ENCODE measurements around the gene ARID5A.

ARID5A gene

DNA sequence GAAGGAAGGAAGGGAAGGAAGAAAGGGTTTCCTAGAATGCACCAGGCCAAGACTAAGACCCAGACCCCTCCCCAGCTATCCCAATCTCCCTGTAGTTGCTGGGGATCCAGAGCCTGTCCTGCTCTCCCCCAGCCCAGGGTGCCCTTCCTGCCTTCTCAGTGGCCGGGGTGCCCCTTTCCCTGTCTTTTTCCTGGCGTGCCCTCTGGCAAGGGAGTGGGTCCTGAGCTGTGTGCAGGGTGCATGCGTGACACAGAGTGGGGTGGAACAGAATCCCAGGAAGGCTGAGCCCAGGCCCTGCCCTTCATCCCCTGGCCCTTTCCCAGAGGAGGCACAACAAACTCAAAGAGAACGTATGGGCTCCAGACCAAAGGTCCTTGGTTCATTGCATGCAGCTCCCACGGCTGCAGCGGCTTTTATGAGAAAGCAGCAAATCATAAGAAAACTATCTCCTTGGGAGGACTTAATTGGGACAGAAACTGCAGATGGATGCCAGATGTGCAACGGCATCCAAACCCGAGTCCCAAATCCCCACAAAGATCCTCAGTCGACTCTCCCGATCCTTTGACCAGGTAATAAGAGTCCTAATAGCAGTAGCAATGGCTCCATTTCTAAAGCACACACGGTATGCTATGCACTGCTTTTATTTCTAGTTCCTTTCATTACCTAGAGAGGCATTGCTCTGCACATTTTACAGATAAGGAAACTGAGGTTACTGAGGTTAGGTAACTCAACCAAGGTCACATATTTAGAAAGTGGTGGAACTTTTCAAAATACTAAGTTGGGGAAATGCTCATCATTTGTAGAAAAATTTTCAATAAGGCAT is 12.7 kb upstream of the ARID5A start:
- Histone ChIP-seq H3K27ac (ENCODE audit: low read length) (no peak overlapping the region), H3K9ac (ENCODE audit: low read depth, low read length) (no peak overlapping the region), H3K4me1 (ENCODE audit: insufficient read depth, low read length) (no peaks in the 10 kb centered on the region; the same call in 1 of the 2 replicates), H3K27me3 (ENCODE audit: insufficient read depth, low read length) (peaks cover 41% of the 10 kb centered on the region), H3K4me3 (ENCODE audit: low read length) (no peak overlapping the region), H3K9me3 (ENCODE audit: insufficient read depth, low read depth, low read length) (no peaks in the 10 kb centered on the region), H3K36me3 (ENCODE audit: insufficient read depth, low read depth, low read length) (no peaks in the 10 kb centered on the region)

GRCh38 chr2:96524482-96525210 is 11.9 kb upstream of the ARID5A start:
- no peak overlapping the region for H3K4me3 ChIP-seq (ENCODE audit: low read length)
- H3K27me3 ChIP-seq (ENCODE audit: insufficient read depth, low read length) = peaks cover 48% of the 10 kb centered on the region
- no peak overlapping the region for H3K9ac ChIP-seq (ENCODE audit: low read depth, low read length)
- H3K4me1 ChIP-seq (ENCODE audit: insufficient read depth, low read length) = no peaks in the 10 kb centered on the region; the same call in 1 of the 2 replicates
- H3K9me3 ChIP-seq (ENCODE audit: insufficient read depth, low read depth, low read length) = no peaks in the 10 kb centered on the region
- H3K27ac ChIP-seq (ENCODE audit: low read length) = no peak overlapping the region
- no peaks in the 10 kb centered on the region for H3K36me3 ChIP-seq (ENCODE audit: insufficient read depth, low read depth, low read length)

DNA sequence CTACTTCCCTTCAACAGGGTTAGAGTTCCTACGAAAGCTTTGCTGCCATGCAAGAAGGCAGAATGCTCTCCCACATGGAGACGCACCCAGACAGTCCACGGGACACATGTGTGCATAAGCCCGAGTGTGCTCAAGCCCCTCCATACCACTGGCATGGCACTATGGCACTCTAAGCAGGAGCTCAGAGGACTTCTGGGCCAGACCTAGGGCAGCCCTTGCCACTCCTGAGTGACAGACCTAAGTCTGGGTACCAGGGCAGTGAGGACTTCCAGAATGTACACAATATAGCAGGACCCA is 11.4 kb upstream of the ARID5A start:
- peaks cover 53% of the 10 kb centered on the region for H3K27me3 ChIP-seq (ENCODE audit: insufficient read depth, low read length)
- no peak overlapping the region for H3K4me3 ChIP-seq (ENCODE audit: low read length)
- no peak overlapping the region for H3K9ac ChIP-seq (ENCODE audit: low read depth, low read length)
- no peaks in the 10 kb centered on the region; the same call in 1 of the 2 replicates for H3K4me1 ChIP-seq (ENCODE audit: insufficient read depth, low read length)
- no peak overlapping the region for H3K27ac ChIP-seq (ENCODE audit: low read length)
- no peaks in the 10 kb centered on the region for H3K36me3 ChIP-seq (ENCODE audit: insufficient read depth, low read depth, low read length)
- H3K9me3 ChIP-seq (ENCODE audit: insufficient read depth, low read depth, low read length) = no peaks in the 10 kb centered on the region

DNA sequence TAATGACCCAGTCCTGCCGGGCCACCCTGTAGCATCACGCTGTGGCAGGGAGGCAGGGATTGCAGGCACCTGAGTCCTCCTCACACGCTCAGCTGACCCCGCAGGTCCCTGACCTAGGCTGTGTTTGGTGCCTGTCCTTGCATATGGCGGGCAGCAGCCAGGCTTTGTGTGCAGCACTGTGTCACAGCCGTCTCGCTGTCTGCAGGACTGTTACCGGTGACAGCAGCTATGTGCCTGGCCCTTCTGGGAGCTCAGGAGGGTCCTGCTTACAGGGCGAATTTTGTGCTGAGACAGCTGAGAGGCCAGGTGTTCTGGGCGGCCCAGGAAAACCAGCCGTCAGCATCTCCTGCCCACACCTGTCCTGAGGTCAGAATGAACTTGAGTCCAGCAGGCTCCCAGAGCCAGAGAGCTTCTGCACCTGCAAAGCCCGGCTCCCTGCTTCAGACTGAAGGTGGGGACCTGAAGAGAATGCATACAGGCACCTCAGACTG is 10.4 kb upstream of the ARID5A start:
- H3K9ac ChIP-seq (ENCODE audit: low read depth, low read length) = no peak overlapping the region

DNA sequence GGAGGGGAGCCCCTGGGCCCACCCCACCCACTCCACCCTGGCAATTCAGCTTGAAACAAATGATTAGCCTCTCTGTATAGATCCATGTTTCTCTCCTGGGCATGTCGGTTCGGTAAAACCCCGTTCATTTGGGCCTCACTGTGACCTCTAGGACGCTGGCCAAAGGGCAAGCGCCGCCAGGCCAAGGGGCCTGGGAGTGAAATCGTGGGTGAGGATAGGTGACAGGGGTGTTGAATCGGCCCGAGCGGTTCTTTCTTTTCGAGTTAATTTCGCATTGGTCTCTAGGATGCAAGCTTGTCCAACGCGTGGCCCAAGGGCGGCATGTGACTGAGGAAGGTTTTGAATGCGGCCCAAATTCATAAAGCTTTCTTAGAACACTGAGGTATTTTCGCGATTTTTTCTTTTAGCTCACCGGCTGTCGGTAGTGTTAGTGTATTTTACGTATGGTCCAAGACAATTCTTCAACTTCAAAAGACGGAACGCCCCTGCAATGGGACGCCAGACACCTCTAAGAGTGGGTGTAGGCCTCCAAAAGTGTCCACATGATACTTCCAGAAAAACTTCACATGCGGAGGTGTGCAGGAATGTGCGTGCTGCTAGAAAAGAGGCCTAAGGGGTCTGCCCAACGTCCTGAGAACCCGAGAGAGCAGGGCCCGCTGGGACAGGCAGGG is 9.8 kb upstream of the ARID5A start:
- Histone ChIP-seq H3K4me1 (ENCODE audit: insufficient read depth, low read length) (peaks cover 2% of the 10 kb centered on the region; the same call in 1 of the 2 replicates), H3K4me3 (ENCODE audit: low read length) (peak overlapping the region; percentile 62; the same call in 1 of the 2 replicates), H3K9me3 (ENCODE audit: insufficient read depth, low read depth, low read length) (no peaks in the 10 kb centered on the region), H3K27ac (ENCODE audit: low read length) (no peak overlapping the region), H3K9ac (ENCODE audit: low read depth, low read length) (peak overlapping the region; percentile 29; the same call in 1 of the 2 replicates), H3K36me3 (ENCODE audit: insufficient read depth, low read depth, low read length) (no peaks in the 10 kb centered on the region), H3K27me3 (ENCODE audit: insufficient read depth, low read length) (peaks cover 69% of the 10 kb centered on the region)

More for the DNA sequence above, 10.4 kb upstream of the ARID5A start:
- Histone ChIP-seq H3K4me3 (ENCODE audit: low read length) (no peak overlapping the region), H3K4me1 (ENCODE audit: insufficient read depth, low read length) (no peaks in the 10 kb centered on the region; the same call in 1 of the 2 replicates), H3K27me3 (ENCODE audit: insufficient read depth, low read length) (peaks cover 63% of the 10 kb centered on the region), H3K36me3 (ENCODE audit: insufficient read depth, low read depth, low read length) (no peaks in the 10 kb centered on the region), H3K27ac (ENCODE audit: low read length) (no peak overlapping the region), H3K9me3 (ENCODE audit: insufficient read depth, low read depth, low read length) (no peaks in the 10 kb centered on the region)

DNA sequence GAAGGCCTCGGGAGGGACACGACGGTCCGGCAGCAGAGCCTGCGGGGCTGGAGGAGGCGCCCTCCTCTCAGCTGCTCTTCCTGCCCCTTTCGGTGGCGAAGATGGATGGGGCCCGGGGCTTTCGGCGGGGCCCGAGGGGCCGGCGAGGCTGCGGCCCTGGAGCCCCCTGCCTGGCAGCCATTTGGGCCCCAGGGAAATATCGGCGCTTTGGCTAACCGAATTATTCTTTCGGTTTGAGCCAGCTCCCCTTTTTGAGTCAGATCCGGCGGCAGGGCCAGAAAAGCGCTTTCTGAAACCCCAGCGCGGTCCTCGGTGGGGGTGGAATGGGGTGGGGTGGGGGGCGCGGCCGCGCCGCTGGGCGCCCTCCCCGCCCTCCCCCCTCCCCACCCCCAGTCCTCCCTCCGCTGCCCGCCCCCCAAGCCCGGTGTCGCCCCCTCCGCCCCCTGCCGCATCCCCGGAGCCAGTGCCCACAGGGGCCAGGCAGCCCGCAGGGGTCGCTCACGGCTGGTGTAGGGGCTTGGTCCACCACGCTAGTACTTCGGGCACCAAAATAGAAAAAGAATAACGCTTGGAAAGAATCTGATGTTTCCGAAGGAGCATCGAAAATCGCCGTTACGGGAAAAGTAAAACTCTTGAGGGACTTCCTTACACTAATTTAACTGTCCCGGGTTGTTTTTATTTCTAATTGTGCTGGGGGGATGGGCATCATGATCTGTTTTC is 9.1 kb upstream of the ARID5A start:
- Histone ChIP-seq H3K27ac (ENCODE audit: low read length) (no peak overlapping the region), H3K4me3 (ENCODE audit: low read length) (peak overlapping the region; percentile 62), H3K36me3 (ENCODE audit: insufficient read depth, low read depth, low read length) (no peaks in the 10 kb centered on the region), H3K9me3 (ENCODE audit: insufficient read depth, low read depth, low read length) (no peaks in the 10 kb centered on the region), H3K9ac (ENCODE audit: low read depth, low read length) (peak overlapping the region; percentile 29; the same call in 1 of the 2 replicates), H3K27me3 (ENCODE audit: insufficient read depth, low read length) (peaks cover 71% of the 10 kb centered on the region), H3K4me1 (ENCODE audit: insufficient read depth, low read length) (peaks cover 3% of the 10 kb centered on the region; the same call in 1 of the 2 replicates)

- no peak overlapping the region; the same call in 1 of the 2 replicates for H3K9ac ChIP-seq (ENCODE audit: low read depth, low read length)
- no peaks in the 10 kb centered on the region for H3K9me3 ChIP-seq (ENCODE audit: insufficient read depth, low read depth, low read length)
- H3K27ac ChIP-seq (ENCODE audit: low read length) = no peak overlapping the region
- no peaks in the 10 kb centered on the region for H3K36me3 ChIP-seq (ENCODE audit: insufficient read depth, low read depth, low read length)
- peaks cover 3% of the 10 kb centered on the region; the same call in 1 of the 2 replicates for H3K4me1 ChIP-seq (ENCODE audit: insufficient read depth, low read length)
- peak overlapping the region; percentile 61 for H3K4me3 ChIP-seq (ENCODE audit: low read length)
- peaks cover 71% of the 10 kb centered on the region for H3K27me3 ChIP-seq (ENCODE audit: insufficient read depth, low read length)
Measured at GRCh38 chr2:96528006-96528699, 8.4 kb upstream of the ARID5A start.

DNA sequence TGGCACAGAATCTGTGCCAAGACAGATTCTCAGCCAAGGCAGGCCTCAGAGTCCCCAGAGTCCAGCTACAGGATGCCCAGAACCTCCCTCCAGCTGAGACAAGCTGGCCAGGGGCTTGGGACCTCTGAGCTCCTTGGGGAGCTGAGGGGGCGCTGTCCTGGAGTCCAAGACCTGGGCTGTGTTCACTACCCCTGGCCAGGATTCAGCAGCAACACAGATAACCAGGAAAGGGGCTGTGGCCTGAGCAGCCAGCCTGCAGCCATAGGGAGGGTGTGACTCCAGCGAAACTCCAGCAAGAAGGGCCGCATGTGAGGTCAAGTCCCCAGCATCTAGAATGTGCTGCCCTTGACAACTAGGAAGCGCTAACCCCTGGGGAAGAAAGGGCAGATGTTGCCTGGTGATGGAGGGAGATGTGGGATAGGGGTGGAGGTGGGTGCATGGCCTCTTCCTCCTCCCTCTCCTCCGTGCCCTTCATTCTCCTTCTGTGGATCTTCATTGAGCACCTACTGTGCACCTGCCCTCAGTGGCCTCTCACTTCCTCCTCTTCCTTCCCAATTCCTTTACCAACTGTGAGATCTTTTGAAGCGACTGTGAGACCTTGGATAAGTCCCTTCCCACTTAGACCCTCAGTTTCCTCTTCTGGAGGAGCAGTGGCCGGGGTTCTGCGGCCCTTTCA is 7.7 kb upstream of the ARID5A start:
- H3K9me3 ChIP-seq (ENCODE audit: insufficient read depth, low read depth, low read length) = no peaks in the 10 kb centered on the region
- H3K27ac ChIP-seq (ENCODE audit: low read length) = no peak overlapping the region
- H3K27me3 ChIP-seq (ENCODE audit: insufficient read depth, low read length) = peaks cover 71% of the 10 kb centered on the region
- H3K9ac ChIP-seq (ENCODE audit: low read depth, low read length) = no peak overlapping the region
- peaks cover 3% of the 10 kb centered on the region; the same call in 1 of the 2 replicates for H3K4me1 ChIP-seq (ENCODE audit: insufficient read depth, low read length)
- H3K36me3 ChIP-seq (ENCODE audit: insufficient read depth, low read depth, low read length) = no peaks in the 10 kb centered on the region
- no peak overlapping the region for H3K4me3 ChIP-seq (ENCODE audit: low read length)

DNA sequence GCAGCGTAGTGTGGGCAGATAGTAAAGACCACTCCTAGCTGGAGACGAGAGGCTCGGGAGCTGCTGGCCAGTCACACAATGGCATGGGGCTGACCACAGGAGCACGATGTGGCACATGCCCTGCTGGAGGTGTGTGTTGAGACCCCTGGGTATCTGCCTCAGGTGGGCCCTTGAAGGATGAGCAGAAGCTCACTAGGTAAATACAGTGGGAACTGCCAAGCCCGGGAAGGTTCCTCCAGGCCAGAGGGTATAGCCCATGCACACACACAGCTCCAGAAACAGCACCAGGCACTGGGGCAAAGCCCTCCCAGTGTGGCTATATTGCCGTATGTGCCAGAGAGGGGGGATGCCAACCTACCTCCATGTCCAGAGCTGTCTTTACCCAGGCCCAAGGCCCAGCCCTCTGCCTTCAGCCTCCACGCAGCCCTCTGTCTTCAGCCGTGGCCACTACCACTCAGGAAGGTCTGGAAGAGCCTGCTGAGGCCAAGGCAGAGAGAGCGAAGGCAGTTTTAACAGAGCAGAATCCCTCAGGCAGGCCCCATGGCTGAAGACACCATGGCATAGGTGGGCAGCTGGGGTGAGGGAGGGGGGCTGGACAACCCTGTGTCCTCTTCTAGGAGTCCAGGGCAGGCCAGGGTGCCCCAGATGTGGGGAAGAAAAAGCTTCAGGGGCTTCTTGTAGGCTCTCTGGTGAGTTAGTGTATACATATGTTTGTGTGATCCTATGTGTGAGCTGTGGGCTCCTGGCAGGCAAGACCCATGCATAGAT is 7.0 kb upstream of the ARID5A start:
- Histone ChIP-seq H3K27me3 (ENCODE audit: insufficient read depth, low read length) (peaks cover 69% of the 10 kb centered on the region), H3K9me3 (ENCODE audit: insufficient read depth, low read depth, low read length) (no peaks in the 10 kb centered on the region), H3K4me1 (ENCODE audit: insufficient read depth, low read length) (peaks cover 3% of the 10 kb centered on the region; the same call in 1 of the 2 replicates), H3K9ac (ENCODE audit: low read depth, low read length) (no peak overlapping the region), H3K4me3 (ENCODE audit: low read length) (no peak overlapping the region), H3K27ac (ENCODE audit: low read length) (no peak overlapping the region), H3K36me3 (ENCODE audit: insufficient read depth, low read depth, low read length) (no peaks in the 10 kb centered on the region)

- peaks cover 3% of the 10 kb centered on the region; the same call in 1 of the 2 replicates for H3K4me1 ChIP-seq (ENCODE audit: insufficient read depth, low read length)
- H3K36me3 ChIP-seq (ENCODE audit: insufficient read depth, low read depth, low read length) = no peaks in the 10 kb centered on the region
- peaks cover 64% of the 10 kb centered on the region for H3K27me3 ChIP-seq (ENCODE audit: insufficient read depth, low read length)
- H3K4me3 ChIP-seq (ENCODE audit: low read length) = no peak overlapping the region
- no peaks in the 10 kb centered on the region for H3K9me3 ChIP-seq (ENCODE audit: insufficient read depth, low read depth, low read length)
- no peak overlapping the region for H3K9ac ChIP-seq (ENCODE audit: low read depth, low read length)
- no peak overlapping the region for H3K27ac ChIP-seq (ENCODE audit: low read length)
Measured at GRCh38 chr2:96530144-96530430, 6.5 kb upstream of the ARID5A start.
